GM15510 (cell line): ENCODE data around the gene POU2AF1.

Experiments
- POLR2A ChIP-seq: IDR thresholded peaks from 3 replicates; pipeline ENCODE4 v1.6.1; 2011; ENCODE audit warnings: borderline replicate concordance; ENCODE audit not compliant: insufficient read length; ENCODE audit errors: extremely low read depth

Gene POU2AF1

DNA sequence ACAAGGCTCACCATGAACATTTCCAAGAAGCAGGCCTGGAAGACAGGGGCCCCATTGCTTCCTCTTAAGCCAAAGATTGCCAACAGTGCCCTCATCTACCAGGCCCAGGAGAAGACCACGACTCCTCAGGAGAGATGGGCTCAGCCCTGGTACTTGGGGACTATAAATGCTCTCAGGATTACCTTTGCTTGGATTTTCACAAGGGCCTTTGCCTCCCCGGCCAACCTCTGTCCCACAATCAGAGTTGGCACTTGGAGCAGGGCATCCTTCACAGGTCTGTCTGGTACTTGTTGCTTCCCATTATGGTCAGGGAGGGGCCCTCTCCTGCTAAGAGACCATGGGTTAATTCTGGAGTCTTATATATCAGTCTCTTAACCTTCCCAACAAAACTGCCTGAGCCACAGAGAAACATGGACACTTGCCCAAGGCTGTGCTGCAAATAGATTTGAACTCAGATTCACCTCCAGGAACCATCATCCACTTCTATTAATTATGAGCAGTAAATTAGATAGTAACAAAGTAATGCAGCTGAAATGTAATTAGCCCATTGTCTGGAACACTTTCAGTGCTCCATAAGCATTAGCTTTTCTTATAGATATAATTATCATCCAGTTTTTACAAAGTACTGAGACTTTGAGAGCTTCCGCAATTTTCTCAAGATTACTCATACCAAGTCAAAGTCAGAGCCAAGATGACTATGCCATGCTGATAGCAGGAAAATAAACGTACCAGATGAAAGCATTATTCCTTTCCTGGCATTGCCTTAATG lies 47.2 kb downstream of the POU2AF1 start:
- TF ChIP-seq POLR2A = no peak

- TF ChIP-seq POLR2A = no peak
Measured at GRCh38 chr11:111330234-111330893, 48.7 kb downstream of the POU2AF1 start.

- no peak for TF ChIP-seq POLR2A
Measured at GRCh38 chr11:111329306-111330204, 49.5 kb downstream of the POU2AF1 start.

DNA sequence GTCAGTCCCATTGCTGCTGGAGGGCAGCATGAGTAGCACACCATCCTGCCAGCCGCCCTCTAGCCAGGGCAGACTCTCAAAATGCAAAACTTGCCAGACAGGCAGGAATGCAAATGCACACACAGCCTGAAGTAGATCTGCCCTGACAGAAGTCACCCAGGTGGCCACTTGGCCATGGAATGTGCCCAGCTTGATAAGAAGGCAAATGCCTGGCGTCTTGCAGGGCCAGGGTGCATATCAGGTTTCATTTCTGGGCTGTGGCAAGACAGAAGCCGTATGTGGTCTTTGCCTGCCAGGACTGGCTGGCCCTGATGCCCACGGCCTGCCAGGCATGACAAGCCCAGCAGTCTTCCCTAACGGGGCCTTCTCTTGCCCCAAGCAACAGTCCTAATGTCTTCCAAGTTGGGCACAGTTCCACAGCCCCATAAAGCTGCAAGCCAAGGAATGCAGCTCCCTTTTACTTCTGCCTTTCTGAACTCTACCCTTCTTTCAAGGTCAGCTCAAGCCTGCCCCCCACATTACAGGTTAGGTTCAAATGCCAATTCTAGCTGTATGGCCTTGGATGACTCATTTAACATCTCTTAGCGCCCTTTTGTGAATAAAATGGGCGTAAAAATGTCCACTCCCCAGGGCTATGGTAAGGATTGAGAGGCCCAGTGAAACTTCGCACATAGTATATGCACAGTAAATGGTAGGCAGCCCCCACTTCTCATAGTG lies 51.0 kb downstream of the POU2AF1 start:
- TF ChIP-seq POLR2A = no peak

GRCh38 chr11:111326824-111327223 lies 52.3 kb downstream of the POU2AF1 start:
- TF ChIP-seq POLR2A = no peak

- TF ChIP-seq POLR2A = no peak
Measured at GRCh38 chr11:111325259-111325658, 53.8 kb downstream of the POU2AF1 start.

DNA sequence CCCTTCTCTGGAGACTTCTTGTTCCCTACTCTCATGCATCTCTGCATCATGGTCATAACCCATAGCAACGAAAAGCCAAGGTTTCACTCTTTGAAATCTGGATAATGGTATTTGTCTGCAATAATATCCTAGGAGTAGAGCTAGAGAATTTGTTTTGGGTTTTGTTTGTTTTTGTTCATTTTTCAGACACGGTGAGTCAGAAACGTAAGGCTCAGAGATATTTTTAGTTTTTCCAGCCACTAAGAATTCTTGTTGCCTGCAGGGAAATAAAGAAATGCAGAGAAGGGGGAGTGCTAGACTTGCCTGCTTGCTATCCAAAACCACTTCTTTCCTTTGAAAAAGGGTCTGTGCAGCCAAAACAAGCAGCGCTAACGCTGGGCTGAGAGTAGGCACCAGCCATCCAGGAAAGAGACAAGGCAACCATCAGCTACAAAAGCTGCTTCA lies 54.8 kb downstream of the POU2AF1 start:
- no peak for TF ChIP-seq POLR2A

DNA sequence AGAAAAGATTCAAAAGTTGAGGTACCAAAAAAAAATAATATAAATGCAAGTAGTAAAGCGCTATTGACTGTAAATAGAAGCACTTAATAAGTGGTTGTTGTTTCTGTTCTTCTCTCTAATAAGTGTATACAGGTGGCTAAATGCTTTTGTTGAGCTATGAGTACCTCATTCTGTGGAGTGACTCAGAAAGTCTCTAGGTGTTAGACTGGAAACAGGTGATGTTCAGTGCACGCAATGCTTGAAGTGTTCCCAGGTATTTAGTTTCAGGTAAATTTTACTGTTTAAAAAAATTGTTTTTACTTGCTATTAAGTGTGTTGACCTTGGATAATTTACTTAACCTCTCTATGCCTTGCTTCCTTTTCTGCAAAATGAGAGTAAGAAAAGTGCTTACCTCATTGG lies 56.5 kb downstream of the POU2AF1 start:
- no peak for TF ChIP-seq POLR2A

- no peak for TF ChIP-seq POLR2A
Measured at GRCh38 chr11:111320728-111321568, 58.1 kb downstream of the POU2AF1 start.

DNA sequence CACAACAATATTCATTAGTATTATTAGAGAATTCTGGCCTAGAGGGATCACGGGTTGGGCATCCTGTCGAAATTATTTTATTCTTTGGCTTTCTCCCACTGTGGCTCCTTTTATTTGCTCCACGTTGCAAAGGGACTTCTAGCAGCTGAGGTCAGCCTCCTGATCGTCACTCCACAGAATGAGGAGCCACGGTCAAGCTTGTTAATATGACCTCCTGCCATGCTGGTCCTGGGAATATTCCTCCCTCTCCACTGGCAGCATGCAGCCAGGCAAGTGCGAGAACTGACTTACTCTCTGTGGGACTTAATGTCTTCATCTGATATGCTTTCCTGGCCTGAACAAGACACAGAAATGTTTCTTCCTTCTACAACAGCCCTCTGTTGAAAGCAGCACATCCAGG lies 59.8 kb downstream of the POU2AF1 start:
- no peak for TF ChIP-seq POLR2A

GRCh38 chr11:111312076-111312475 lies 67.0 kb downstream of the POU2AF1 start:
- no peak for TF ChIP-seq POLR2A

DNA sequence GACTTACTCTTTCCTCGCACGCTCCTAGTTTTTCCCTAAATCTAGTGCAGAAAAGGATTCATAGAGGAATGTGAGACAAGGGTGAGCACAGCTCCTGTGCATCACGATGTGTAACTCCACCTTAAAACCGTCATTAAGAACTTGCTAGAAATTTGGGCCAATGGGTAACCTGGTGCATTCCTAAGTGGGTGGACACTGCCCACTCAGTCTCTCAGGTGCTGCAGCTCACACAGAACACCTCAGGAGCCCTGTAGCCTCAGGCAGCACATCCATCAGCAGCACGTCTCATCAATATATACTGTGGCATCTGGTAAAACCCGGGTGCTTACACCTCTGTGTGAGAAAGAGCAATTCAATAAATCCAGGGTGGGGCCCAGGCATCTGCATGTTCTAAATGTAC lies 68.4 kb downstream of the POU2AF1 start:
- TF ChIP-seq POLR2A = no peak

- TF ChIP-seq POLR2A = no peak
Measured at GRCh38 chr11:111310088-111310487, 69.0 kb downstream of the POU2AF1 start.
